Measurements from ENCODE around the gene ADGRL3. TPM values are rescaled to one million over a fixed set of nuclear protein-coding genes. Genes with fewer than 3 reads are reported as not detected.
A peak's percentile ranks its signal among the peaks of the same experiment; 100 is the strongest.

The ADGRL3 gene
- total and polyA plus RNA-seq, 5 donors from 2014 or later: not detected

- H3K9me3 ChIP-seq (ENCODE audit: control insufficient read depth in 2 of 2, low read length in 2 of 2): no peaks in the 10 kb centered on the region
- H3K9me3 Mint-ChIP-seq: peaks cover 0 to 27% (median 7%) of the 10 kb centered on the region in 7 donors
- no peaks in the 10 kb centered on the region for H3K4me1 Mint-ChIP-seq
- H3K36me3 ChIP-seq (ENCODE audit: control insufficient read depth, insufficient read depth, low read length): no peaks in the 10 kb centered on the region
- no peak overlapping the region for H3K4me3 Mint-ChIP-seq
- H3K27ac Mint-ChIP-seq: no peak overlapping the region
- no peaks in the 10 kb centered on the region for H3K36me3 Mint-ChIP-seq
- H3K27me3 ChIP-seq (ENCODE audit: control insufficient read depth, insufficient read depth, low read length): no peaks in the 10 kb centered on the region
- no peaks in the 10 kb centered on the region for H3K4me1 ChIP-seq (ENCODE audit: control insufficient read depth, insufficient read depth, low read length, poor library complexity, severe bottlenecking)
- ATAC-seq (ENCODE audit: low read depth in 2 of 2) (no peak), DNase-seq (no peak)
- H3K27ac ChIP-seq (ENCODE audit: insufficient read depth, low read length, poor library complexity, severe bottlenecking): no peak overlapping the region
- H3K4me3 ChIP-seq (ENCODE audit: low read depth, low read length): no peak overlapping the region
- no peaks in the 10 kb centered on the region for H3K27me3 Mint-ChIP-seq
These were observed 17.2 kb upstream of the ADGRL3 start for GRCh38 chr4:61182915-61183314.

DNA sequence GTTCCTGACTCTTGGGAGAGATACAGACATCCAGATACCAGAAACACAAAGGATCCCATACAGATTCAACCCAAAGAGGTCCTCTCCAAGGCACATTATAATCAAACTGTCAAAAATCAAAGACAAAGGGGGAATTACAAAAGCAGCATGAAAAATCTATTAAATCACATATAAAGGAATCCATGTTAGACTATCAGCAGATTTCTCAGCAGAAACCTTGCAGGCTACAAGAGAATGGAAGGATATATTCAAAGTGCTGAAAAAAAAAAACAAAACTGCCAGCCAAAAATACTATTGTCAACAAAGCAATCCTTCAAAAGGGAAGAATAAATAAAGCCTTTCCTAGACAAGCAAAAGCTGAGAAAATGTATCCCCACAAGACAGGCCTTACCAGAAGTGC, 14.8 kb upstream of the ADGRL3 start:
- Histone ChIP-seq H3K4me3 (ENCODE audit: low read depth, low read length) (no peak overlapping the region), H3K4me1 (ENCODE audit: control insufficient read depth, insufficient read depth, low read length, poor library complexity, severe bottlenecking) (no peaks in the 10 kb centered on the region), H3K9me3 (ENCODE audit: control insufficient read depth in 2 of 2, low read length in 2 of 2) (no peaks in the 10 kb centered on the region), H3K27me3 (ENCODE audit: control insufficient read depth, insufficient read depth, low read length) (no peaks in the 10 kb centered on the region), H3K27ac (ENCODE audit: insufficient read depth, low read length, poor library complexity, severe bottlenecking) (no peak overlapping the region), H3K36me3 (ENCODE audit: control insufficient read depth, insufficient read depth, low read length) (no peaks in the 10 kb centered on the region)
- DNase-seq: no peak
- Mint-ChIP-seq H3K27ac (no peak overlapping the region), H3K9me3 (peaks cover 2 to 31% (median 8%) of the 10 kb centered on the region in 7 donors), H3K36me3 (no peaks in the 10 kb centered on the region), H3K4me3 (no peak overlapping the region), H3K27me3 (no peaks in the 10 kb centered on the region), H3K4me1 (no peaks in the 10 kb centered on the region)
- ATAC-seq (ENCODE audit: low read depth in 2 of 2): no peak

- Mint-ChIP-seq H3K4me3 (no peak overlapping the region), H3K36me3 (no peaks in the 10 kb centered on the region), H3K27me3 (no peaks in the 10 kb centered on the region), H3K9me3 (peaks cover 0 to 16% (median 9%) of the 10 kb centered on the region in 7 donors), H3K27ac (no peak overlapping the region), H3K4me1 (no peaks in the 10 kb centered on the region)
- Histone ChIP-seq H3K27ac (ENCODE audit: insufficient read depth, low read length, poor library complexity, severe bottlenecking) (no peak overlapping the region), H3K27me3 (ENCODE audit: control insufficient read depth, insufficient read depth, low read length) (no peaks in the 10 kb centered on the region), H3K36me3 (ENCODE audit: control insufficient read depth, insufficient read depth, low read length) (no peaks in the 10 kb centered on the region), H3K4me3 (ENCODE audit: low read depth, low read length) (no peak overlapping the region), H3K4me1 (ENCODE audit: control insufficient read depth, insufficient read depth, low read length, poor library complexity, severe bottlenecking) (no peaks in the 10 kb centered on the region), H3K9me3 (ENCODE audit: control insufficient read depth in 2 of 2, low read length in 2 of 2) (no peaks in the 10 kb centered on the region)
- no peak for ATAC-seq (ENCODE audit: low read depth in 2 of 2)
- DNase-seq: no peak
These were observed 7.7 kb upstream of the ADGRL3 start for GRCh38 chr4:61192392-61192791.

DNA sequence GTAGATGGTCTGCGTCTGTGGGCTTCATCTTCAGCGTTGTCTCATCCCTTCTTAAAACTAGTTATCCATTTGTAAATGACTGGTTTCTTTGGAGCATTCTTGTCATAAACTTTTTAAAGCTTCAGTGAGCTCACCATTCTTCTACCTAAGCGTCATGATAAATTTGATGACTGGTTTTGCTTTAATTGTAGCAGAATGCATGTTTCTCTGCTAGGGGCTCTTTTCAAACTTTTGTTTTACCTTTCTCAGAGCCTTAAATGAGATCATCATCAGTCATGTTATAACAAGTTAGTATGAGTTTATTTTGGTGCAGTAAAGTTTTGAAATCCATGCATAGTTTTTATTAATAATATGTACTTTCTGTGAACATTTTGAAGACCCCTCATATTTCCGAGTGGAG, 6.3 kb upstream of the ADGRL3 start:
- no peak for ATAC-seq (ENCODE audit: low read depth in 2 of 2)
- no peak overlapping the region for H3K27ac Mint-ChIP-seq
- no peaks in the 10 kb centered on the region for H3K4me1 Mint-ChIP-seq

DNA sequence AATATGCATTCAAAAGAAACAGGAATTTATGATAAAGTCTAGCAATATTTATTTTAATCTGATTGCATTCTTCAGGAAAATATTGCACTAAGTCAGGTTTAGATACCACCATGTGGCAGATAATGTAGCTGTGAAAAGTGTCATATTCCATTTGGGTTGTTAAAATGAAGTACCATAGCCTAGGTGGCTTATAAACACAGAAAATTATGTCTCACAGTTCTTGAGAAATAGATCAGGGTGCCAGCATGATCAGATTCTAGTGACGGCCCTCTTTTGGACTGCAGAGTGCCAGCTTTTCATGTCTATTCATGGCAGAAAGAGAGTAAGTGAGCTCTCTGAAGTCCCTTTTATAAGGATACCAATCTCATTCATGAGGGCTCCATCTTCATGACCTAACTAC, 5.6 kb upstream of the ADGRL3 start:
- DNase-seq (no peak), ATAC-seq (ENCODE audit: low read depth in 2 of 2) (no peak)
- no peaks in the 10 kb centered on the region for H3K4me1 ChIP-seq (ENCODE audit: control insufficient read depth, insufficient read depth, low read length, poor library complexity, severe bottlenecking)
- no peaks in the 10 kb centered on the region for H3K36me3 ChIP-seq (ENCODE audit: control insufficient read depth, insufficient read depth, low read length)
- Mint-ChIP-seq H3K36me3 (no peaks in the 10 kb centered on the region), H3K27ac (no peak overlapping the region), H3K4me1 (no peaks in the 10 kb centered on the region), H3K27me3 (peaks cover 10% of the 10 kb centered on the region), H3K9me3 (peaks cover 4 to 15% (median 7%) of the 10 kb centered on the region in 7 donors), H3K4me3 (peak overlapping the region in 1 of 4 donors; percentile 10)
- peaks cover 0 to 5% of the 10 kb centered on the region in 2 experiments for H3K9me3 ChIP-seq (ENCODE audit: control insufficient read depth in 2 of 2, low read length in 2 of 2)
- H3K27ac ChIP-seq (ENCODE audit: insufficient read depth, low read length, poor library complexity, severe bottlenecking): no peak overlapping the region
- H3K4me3 ChIP-seq (ENCODE audit: low read depth, low read length): no peak overlapping the region
- no peaks in the 10 kb centered on the region for H3K27me3 ChIP-seq (ENCODE audit: control insufficient read depth, insufficient read depth, low read length)

More for the DNA sequence above, 6.3 kb upstream of the ADGRL3 start:
- H3K36me3 Mint-ChIP-seq: no peaks in the 10 kb centered on the region
- peaks cover 3% of the 10 kb centered on the region for H3K27me3 Mint-ChIP-seq
- Histone ChIP-seq H3K9me3 (ENCODE audit: control insufficient read depth in 2 of 2, low read length in 2 of 2) (peaks cover 0 to 3% of the 10 kb centered on the region in 2 experiments), H3K27me3 (ENCODE audit: control insufficient read depth, insufficient read depth, low read length) (no peaks in the 10 kb centered on the region), H3K4me1 (ENCODE audit: control insufficient read depth, insufficient read depth, low read length, poor library complexity, severe bottlenecking) (no peaks in the 10 kb centered on the region), H3K4me3 (ENCODE audit: low read depth, low read length) (no peak overlapping the region), H3K27ac (ENCODE audit: insufficient read depth, low read length, poor library complexity, severe bottlenecking) (no peak overlapping the region), H3K36me3 (ENCODE audit: control insufficient read depth, insufficient read depth, low read length) (no peaks in the 10 kb centered on the region)
- no peak for DNase-seq
- H3K4me3 Mint-ChIP-seq: no peak overlapping the region
- peaks cover under 1 to 16% (median 8%) of the 10 kb centered on the region in 7 donors for H3K9me3 Mint-ChIP-seq

DNA sequence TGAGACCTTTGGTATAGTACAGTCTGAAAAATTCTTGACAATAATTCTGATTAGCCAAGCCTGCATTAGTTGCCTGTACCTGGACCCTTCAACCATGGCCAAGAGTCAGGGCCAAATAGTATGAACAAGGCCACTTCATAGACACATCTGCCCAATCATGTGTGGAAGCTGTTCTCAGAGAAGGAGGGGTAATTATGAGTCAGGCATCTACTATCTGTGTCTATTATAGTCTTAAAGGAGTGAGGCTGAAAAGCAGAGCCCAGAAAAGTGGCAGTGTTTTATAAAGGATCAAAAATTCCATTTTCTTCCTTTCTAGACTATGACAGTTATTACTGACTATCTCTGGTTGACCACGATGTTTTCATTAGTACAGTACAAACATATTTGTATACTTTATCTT, 5.0 kb upstream of the ADGRL3 start:
- Mint-ChIP-seq H3K4me3 (no peak overlapping the region), H3K36me3 (no peaks in the 10 kb centered on the region), H3K27ac (no peak overlapping the region), H3K9me3 (peaks cover 0 to 12% (median 7%) of the 10 kb centered on the region in 7 donors), H3K27me3 (peaks cover 14% of the 10 kb centered on the region), H3K4me1 (no peaks in the 10 kb centered on the region)
- H3K27ac ChIP-seq (ENCODE audit: insufficient read depth, low read length, poor library complexity, severe bottlenecking): no peak overlapping the region
- DNase-seq (no peak), ATAC-seq (ENCODE audit: low read depth in 2 of 2) (no peak)
- no peaks in the 10 kb centered on the region for H3K36me3 ChIP-seq (ENCODE audit: control insufficient read depth, insufficient read depth, low read length)
- H3K9me3 ChIP-seq (ENCODE audit: control insufficient read depth in 2 of 2, low read length in 2 of 2): peaks cover 0 to 5% of the 10 kb centered on the region in 2 experiments
- no peaks in the 10 kb centered on the region for H3K4me1 ChIP-seq (ENCODE audit: control insufficient read depth, insufficient read depth, low read length, poor library complexity, severe bottlenecking)
- no peaks in the 10 kb centered on the region for H3K27me3 ChIP-seq (ENCODE audit: control insufficient read depth, insufficient read depth, low read length)
- H3K4me3 ChIP-seq (ENCODE audit: low read depth, low read length): no peak overlapping the region

- DNase-seq (no peak), ATAC-seq (ENCODE audit: low read depth in 2 of 2) (no peak)
- Histone ChIP-seq H3K4me3 (ENCODE audit: low read depth, low read length) (no peak overlapping the region), H3K9me3 (ENCODE audit: control insufficient read depth in 2 of 2, low read length in 2 of 2) (peaks cover 0 to 5% of the 10 kb centered on the region in 2 experiments), H3K36me3 (ENCODE audit: control insufficient read depth, insufficient read depth, low read length) (no peaks in the 10 kb centered on the region), H3K27me3 (ENCODE audit: control insufficient read depth, insufficient read depth, low read length) (peaks cover 5% of the 10 kb centered on the region), H3K27ac (ENCODE audit: insufficient read depth, low read length, poor library complexity, severe bottlenecking) (no peak overlapping the region), H3K4me1 (ENCODE audit: control insufficient read depth, insufficient read depth, low read length, poor library complexity, severe bottlenecking) (no peaks in the 10 kb centered on the region)
- H3K9me3 Mint-ChIP-seq: peaks cover 0 to 11% (median 8%) of the 10 kb centered on the region in 7 donors
- no peak overlapping the region for H3K4me3 Mint-ChIP-seq
- peaks cover 30% of the 10 kb centered on the region for H3K27me3 Mint-ChIP-seq
- H3K36me3 Mint-ChIP-seq: no peaks in the 10 kb centered on the region
- no peak overlapping the region for H3K27ac Mint-ChIP-seq
- H3K4me1 Mint-ChIP-seq: no peaks in the 10 kb centered on the region
These were observed 1.4 kb upstream of the ADGRL3 start for GRCh38 chr4:61198686-61199085.

GRCh38 chr4:61199873-61200186, 296 bp upstream of the ADGRL3 start:
- peaks cover 30% of the 10 kb centered on the region for H3K27me3 Mint-ChIP-seq
- DNase-seq (no peak), ATAC-seq (ENCODE audit: low read depth in 2 of 2) (no peak)
- H3K9me3 Mint-ChIP-seq: peaks cover 0 to 12% (median 8%) of the 10 kb centered on the region in 7 donors
- H3K4me1 Mint-ChIP-seq: no peaks in the 10 kb centered on the region
- no peak overlapping the region for H3K4me3 ChIP-seq (ENCODE audit: low read depth, low read length)
- no peaks in the 10 kb centered on the region for H3K36me3 ChIP-seq (ENCODE audit: control insufficient read depth, insufficient read depth, low read length)
- H3K9me3 ChIP-seq (ENCODE audit: control insufficient read depth in 2 of 2, low read length in 2 of 2): peaks cover 0 to 5% of the 10 kb centered on the region in 2 experiments
- peaks cover 5% of the 10 kb centered on the region for H3K27me3 ChIP-seq (ENCODE audit: control insufficient read depth, insufficient read depth, low read length)
- no peaks in the 10 kb centered on the region for H3K4me1 ChIP-seq (ENCODE audit: control insufficient read depth, insufficient read depth, low read length, poor library complexity, severe bottlenecking)
- H3K4me3 Mint-ChIP-seq: no peak overlapping the region
- no peak overlapping the region for H3K27ac Mint-ChIP-seq
- no peak overlapping the region for H3K27ac ChIP-seq (ENCODE audit: insufficient read depth, low read length, poor library complexity, severe bottlenecking)
- H3K36me3 Mint-ChIP-seq: no peaks in the 10 kb centered on the region
